Epithelial cell of esophagus (primary cell): Measurements from ENCODE around the gene PPHLN1.

ENCODE experiments used
- DNase-seq: peaks from one replicate; pipeline ENCODE4 v3.0.0; 2010; ENCODE audit warnings: low read depth
- H3K4me3 ChIP-seq: 2 replicates; pipeline ENCODE4 v1.5.1; 2011; ENCODE audit warnings: mild to moderate bottlenecking, low read length, control low read depth
- CTCF ChIP-seq: IDR thresholded peaks from 2 replicates; pipeline ENCODE4 v1.5.1; 2011; ENCODE audit warnings: low read depth, mild to moderate bottlenecking, low read length, control low read depth, inconsistent platforms; ENCODE audit not compliant: insufficient read depth; ENCODE audit errors: missing control alignments

Gene PPHLN1

GRCh38 chr12:42296503-42297109, 29.4 kb upstream of the PPHLN1 start:
- DNase-seq: peak; percentile 19
- TF ChIP-seq CTCF: peak; percentile 40
- H3K4me3 ChIP-seq: no peak overlapping the region

DNA sequence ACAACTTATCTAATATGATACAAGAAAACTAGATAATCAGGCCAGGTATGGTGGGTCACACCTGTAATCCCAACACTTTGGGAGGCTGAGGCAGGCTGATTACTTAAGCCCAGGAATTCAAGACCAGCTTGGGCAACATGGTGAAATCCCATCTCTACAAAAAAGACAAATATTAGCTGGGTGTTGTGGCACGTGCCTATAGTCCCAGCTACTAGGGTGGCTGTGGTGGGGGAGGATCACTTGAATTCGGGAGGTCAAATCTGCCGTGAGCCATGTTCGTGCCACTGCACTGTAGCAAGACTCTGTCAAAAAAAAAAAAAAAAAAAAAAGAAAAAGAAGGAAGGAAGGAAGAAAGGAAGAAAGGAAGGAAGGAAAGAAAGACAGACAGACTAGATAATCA, 27.1 kb upstream of the PPHLN1 start:
- no peak overlapping the region for H3K4me3 ChIP-seq
- TF ChIP-seq CTCF: no peak
- no peak for DNase-seq

DNA sequence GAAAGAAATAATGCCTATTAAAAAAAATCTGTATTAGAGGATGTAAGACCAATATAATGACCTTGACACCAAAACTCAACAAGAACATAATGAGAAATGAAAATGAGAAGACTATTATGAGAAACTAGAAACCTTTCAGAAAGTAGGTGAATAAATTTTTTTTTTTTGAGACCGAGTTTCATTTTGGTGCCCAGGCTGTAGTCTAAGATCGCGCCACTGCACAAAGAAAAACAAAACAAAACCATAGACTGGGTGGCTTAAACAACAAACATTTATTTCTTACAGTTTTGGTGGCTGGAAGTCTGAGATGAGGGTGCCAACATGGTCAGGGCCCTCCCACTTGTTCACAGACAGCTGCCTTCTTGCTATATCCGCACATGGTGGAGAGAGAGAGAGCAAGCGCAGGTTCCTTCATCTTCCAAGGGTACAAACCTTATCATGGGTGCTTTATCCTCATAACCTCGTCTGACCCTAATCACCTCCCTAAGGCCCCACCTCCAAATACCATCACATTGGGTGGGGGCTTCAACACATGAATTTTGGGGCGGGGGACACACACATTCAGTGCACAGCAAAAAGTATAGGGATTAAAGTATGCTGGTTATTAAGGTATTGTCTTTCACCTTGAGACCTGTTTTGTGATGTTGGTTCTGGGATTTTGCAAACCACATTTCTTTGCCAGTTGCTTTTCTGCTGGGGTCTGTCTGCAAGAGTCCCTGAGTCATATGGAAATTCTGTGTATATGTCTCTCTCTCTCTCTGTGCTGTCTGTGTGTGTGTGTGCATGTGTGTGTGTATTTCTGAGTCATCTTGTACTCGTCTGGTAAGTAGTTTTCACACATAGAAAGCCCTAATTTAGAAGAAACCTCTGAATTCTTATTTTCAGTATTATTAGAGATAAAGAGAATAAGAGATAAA, 26.3 kb upstream of the PPHLN1 start:
- no peak for TF ChIP-seq CTCF
- H3K4me3 ChIP-seq: no peak overlapping the region
- DNase-seq: peak; percentile 72

DNA sequence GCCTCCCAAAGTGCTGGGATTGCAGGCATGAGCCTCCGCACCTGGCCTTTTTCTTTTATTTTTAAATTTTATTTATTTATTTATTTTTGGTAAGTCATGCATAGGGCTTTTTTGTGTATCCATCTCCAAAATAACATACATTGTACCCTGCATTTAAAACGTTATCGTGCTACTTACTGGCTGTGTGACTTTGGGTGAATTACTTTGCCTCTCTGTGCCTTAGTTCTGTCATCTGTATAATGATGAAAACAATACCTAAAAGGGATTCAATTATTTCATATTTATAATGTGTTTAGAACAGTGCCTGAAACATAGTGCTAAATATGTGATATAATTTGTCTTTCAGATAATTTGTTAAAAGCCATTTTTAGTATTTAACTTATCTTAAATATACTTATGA, 19.7 kb upstream of the PPHLN1 start:
- no peak overlapping the region for H3K4me3 ChIP-seq
- no peak for DNase-seq
- TF ChIP-seq CTCF: no peak

DNA sequence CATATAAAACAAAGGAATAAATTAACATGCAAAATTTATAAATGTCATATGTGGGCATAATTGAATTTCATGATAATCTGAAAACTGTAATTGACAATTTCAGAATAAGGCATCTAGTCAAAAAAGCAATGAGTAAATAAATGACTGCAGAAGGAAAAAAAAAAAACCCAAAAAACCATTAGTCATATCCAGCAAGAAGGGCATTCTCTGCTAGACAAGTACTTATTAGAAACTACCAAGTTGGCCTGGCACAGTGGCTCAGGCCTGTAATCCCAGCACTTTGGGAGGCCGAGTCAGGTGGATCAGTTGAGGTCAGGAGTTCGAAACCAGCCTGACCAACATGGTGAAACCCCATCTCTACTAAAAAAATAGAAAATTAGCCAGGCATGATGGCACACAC, 17.6 kb upstream of the PPHLN1 start:
- no peak for DNase-seq
- no peak overlapping the region for H3K4me3 ChIP-seq
- no peak for TF ChIP-seq CTCF

GRCh38 chr12:42309996-42310395, 16.0 kb upstream of the PPHLN1 start:
- no peak for TF ChIP-seq CTCF
- H3K4me3 ChIP-seq: no peak overlapping the region
- DNase-seq: no peak
